GM12892 (cell line): ENCODE measurements around the gene PTEN.
"Not testable (repeated sequence)": the region's sequence is repeated elsewhere in the genome, so short reads cannot be mapped to it uniquely, and the experiment has no call there.

ENCODE experiments used
- POLR2A ChIP-seq: IDR thresholded peaks from 2 replicates; pipeline ENCODE4 v1.6.1; 2011; ENCODE audit warnings: low read depth, low read length, control low read depth
- POLR2AphosphoS5 ChIP-seq: IDR thresholded peaks from 2 replicates; pipeline ENCODE4 v1.6.1; 2011; ENCODE audit warnings: low read depth, low read length, control low read depth
- TAF1 ChIP-seq: IDR thresholded peaks from 2 replicates; pipeline ENCODE4 v1.6.1; 2011; ENCODE audit warnings: low read depth, mild to moderate bottlenecking, control low read depth, low read length, borderline replicate concordance

- not testable (repeated sequence) for TF ChIP-seq POLR2A, TAF1, POLR2AphosphoS5
Measured at GRCh38 chr10:87863951-87864495, 598 bp downstream of the PTEN start.
